PFSK-1 (cell line): ENCODE measurements around the gene RECQL5.

ENCODE experiments used
- FOXP2 ChIP-seq: optimal IDR thresholded peaks from 2 replicates; pipeline ENCODE3; 2011; ENCODE audit warnings: borderline replicate concordance, control low read depth, inconsistent platforms; ENCODE audit not compliant: insufficient read depth; ENCODE audit errors: extremely low read length, extremely low read depth
- POLR2AphosphoS5 ChIP-seq: IDR thresholded peaks from 2 replicates; pipeline ENCODE4 v1.6.1; 2012; ENCODE audit warnings: low read depth, mild to moderate bottlenecking, control low read depth, low read length, moderate library complexity
- REST ChIP-seq, 2 experiments: IDR thresholded peaks; 2 replicates each; pipeline versions ENCODE4 v1.6.1 to v1.8.0; 2011 to 2012; ENCODE audit warnings: low read depth in 2 of 2, low read length in 2 of 2, control low read depth in 1 of 2, inconsistent platforms in 1 of 2, mild to moderate bottlenecking in 1 of 2, moderate library complexity in 1 of 2; ENCODE audit not compliant: insufficient read depth in 1 of 2
- SIN3A ChIP-seq: IDR thresholded peaks from 2 replicates; pipeline ENCODE4 v1.6.1; 2012; ENCODE audit warnings: mild to moderate bottlenecking, low read length, moderate library complexity, borderline replicate concordance; ENCODE audit not compliant: insufficient read depth
- TAF1 ChIP-seq: IDR thresholded peaks from 2 replicates; pipeline ENCODE4 v1.6.1; 2012; ENCODE audit warnings: low read length, control low read depth, borderline replicate concordance; ENCODE audit not compliant: insufficient read depth

RECQL5 gene

GRCh38 chr17:75595284-75595919, 71.6 kb downstream of the RECQL5 start:
- TF ChIP-seq REST (IDR thresholded peaks at IDR 0.05; ENCODE audit: insufficient read depth in 1 of 2, low read depth in 2 of 2, low read length in 2 of 2) (no peak), SIN3A (no peak), FOXP2 (no peak), TAF1 (no peak), POLR2AphosphoS5 (no peak)

GRCh38 chr17:75594499-75595283, 72.3 kb downstream of the RECQL5 start:
- TF ChIP-seq FOXP2 = no peak
- no peak for TF ChIP-seq POLR2AphosphoS5
- TF ChIP-seq REST (IDR thresholded peaks at IDR 0.05; ENCODE audit: insufficient read depth in 1 of 2, low read depth in 2 of 2, low read length in 2 of 2) = no peak
- TF ChIP-seq TAF1 = no peak
- TF ChIP-seq SIN3A = no peak

- no peak for TF ChIP-seq TAF1
- TF ChIP-seq POLR2AphosphoS5 = no peak
- TF ChIP-seq REST (IDR thresholded peaks at IDR 0.05; ENCODE audit: insufficient read depth in 1 of 2, low read depth in 2 of 2, low read length in 2 of 2) = no peak
These were observed 74.5 kb downstream of the RECQL5 start for GRCh38 chr17:75592348-75593020.

- no peak for TF ChIP-seq TAF1
- no peak for TF ChIP-seq SIN3A
- TF ChIP-seq POLR2AphosphoS5 = no peak
- TF ChIP-seq REST (IDR thresholded peaks at IDR 0.05; ENCODE audit: insufficient read depth in 1 of 2, low read depth in 2 of 2, low read length in 2 of 2) = no peak
- no peak for TF ChIP-seq FOXP2
These were observed 75.1 kb downstream of the RECQL5 start for GRCh38 chr17:75591722-75592302.
